Measurements from ENCODE around the gene RNF123. TPM values are rescaled to one million over a fixed set of nuclear protein-coding genes. Genes with fewer than 3 reads are reported as not detected.

RNF123 gene
- total RNA-seq, 1 experiment from 2014 or later: 23.1 TPM

DNA sequence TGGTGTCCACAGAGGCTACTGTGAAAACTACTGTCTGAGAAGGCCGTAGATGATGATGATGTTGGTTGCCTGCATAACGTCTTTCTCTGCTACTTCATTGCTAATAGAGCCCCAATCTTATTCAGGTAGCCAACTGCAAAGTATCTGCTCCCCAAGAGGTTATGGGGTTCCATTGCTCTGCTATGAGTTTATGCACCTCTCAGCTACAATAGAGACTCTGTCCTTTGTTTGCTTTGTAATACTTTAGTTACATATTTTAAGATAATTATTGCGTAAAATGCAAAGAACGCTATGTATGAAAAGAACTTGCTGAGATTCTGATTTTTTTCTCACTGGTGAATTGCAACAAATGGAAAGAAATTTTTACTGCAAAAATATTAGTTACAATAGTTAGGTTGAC lies 62.1 kb downstream of the RNF123 start:
- Histone ChIP-seq H3K36me3 (ENCODE audit: control insufficient read depth, insufficient read depth, low read length) (no peaks in the 10 kb centered on the region; the same call in 1 of the 2 replicates), H3K4me3 (ENCODE audit: low read depth in 2 of 2, low read length in 2 of 2) (no peak overlapping the region), H3K27me3 (ENCODE audit: control insufficient read depth, insufficient read depth, low read length) (no peaks in the 10 kb centered on the region), H3K27ac (ENCODE audit: low read length) (no peak overlapping the region), H3K4me1 (ENCODE audit: control insufficient read depth, insufficient read depth, low read length) (no peaks in the 10 kb centered on the region), H3K9me3 (ENCODE audit: control insufficient read depth, insufficient read depth, low read depth, low read length) (no peaks in the 10 kb centered on the region)
- BruUV-seq (replicated peaks): no TSS peak
- ATAC-seq (no peak), DNase-seq (ENCODE audit: low read depth, low spot score) (no peak)
- intact Hi-C loops (cut with micrococcal nuclease; ENCODE audit: unreplicated experiment): no loop called here
- ChIA-PET CTCF (no interaction called here), POLR2A (no interaction called here)
- TF ChIP-seq SIN3A (IDR thresholded peaks at IDR 0.05; ENCODE audit: borderline replicate concordance, insufficient read depth, low read depth, low read length) (no peak), TCF7L2 (IDR thresholded peaks at IDR 0.05; ENCODE audit: low read depth, low read length) (no peak), POLR2AphosphoS5 (IDR thresholded peaks at IDR 0.05; ENCODE audit: low read depth, low read length) (no peak)
- TF ChIP-seq, protein P1, sequence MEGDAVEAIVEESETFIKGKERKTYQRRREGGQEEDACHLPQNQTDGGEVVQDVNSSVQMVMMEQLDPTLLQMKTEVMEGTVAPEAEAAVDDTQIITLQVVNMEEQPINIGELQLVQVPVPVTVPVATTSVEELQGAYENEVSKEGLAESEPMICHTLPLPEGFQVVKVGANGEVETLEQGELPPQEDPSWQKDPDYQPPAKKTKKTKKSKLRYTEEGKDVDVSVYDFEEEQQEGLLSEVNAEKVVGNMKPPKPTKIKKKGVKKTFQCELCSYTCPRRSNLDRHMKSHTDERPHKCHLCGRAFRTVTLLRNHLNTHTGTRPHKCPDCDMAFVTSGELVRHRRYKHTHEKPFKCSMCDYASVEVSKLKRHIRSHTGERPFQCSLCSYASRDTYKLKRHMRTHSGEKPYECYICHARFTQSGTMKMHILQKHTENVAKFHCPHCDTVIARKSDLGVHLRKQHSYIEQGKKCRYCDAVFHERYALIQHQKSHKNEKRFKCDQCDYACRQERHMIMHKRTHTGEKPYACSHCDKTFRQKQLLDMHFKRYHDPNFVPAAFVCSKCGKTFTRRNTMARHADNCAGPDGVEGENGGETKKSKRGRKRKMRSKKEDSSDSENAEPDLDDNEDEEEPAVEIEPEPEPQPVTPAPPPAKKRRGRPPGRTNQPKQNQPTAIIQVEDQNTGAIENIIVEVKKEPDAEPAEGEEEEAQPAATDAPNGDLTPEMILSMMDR (IDR thresholded peaks at IDR 0.05): no peak
- TF ChIP-seq, protein P2, sequence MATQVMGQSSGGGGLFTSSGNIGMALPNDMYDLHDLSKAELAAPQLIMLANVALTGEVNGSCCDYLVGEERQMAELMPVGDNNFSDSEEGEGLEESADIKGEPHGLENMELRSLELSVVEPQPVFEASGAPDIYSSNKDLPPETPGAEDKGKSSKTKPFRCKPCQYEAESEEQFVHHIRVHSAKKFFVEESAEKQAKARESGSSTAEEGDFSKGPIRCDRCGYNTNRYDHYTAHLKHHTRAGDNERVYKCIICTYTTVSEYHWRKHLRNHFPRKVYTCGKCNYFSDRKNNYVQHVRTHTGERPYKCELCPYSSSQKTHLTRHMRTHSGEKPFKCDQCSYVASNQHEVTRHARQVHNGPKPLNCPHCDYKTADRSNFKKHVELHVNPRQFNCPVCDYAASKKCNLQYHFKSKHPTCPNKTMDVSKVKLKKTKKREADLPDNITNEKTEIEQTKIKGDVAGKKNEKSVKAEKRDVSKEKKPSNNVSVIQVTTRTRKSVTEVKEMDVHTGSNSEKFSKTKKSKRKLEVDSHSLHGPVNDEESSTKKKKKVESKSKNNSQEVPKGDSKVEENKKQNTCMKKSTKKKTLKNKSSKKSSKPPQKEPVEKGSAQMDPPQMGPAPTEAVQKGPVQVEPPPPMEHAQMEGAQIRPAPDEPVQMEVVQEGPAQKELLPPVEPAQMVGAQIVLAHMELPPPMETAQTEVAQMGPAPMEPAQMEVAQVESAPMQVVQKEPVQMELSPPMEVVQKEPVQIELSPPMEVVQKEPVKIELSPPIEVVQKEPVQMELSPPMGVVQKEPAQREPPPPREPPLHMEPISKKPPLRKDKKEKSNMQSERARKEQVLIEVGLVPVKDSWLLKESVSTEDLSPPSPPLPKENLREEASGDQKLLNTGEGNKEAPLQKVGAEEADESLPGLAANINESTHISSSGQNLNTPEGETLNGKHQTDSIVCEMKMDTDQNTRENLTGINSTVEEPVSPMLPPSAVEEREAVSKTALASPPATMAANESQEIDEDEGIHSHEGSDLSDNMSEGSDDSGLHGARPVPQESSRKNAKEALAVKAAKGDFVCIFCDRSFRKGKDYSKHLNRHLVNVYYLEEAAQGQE (IDR thresholded peaks at IDR 0.05; ENCODE audit: insufficient read depth in 1 of 2, low read depth in 2 of 2, low read length in 1 of 2): no peak
- in situ Hi-C loops (cut with HindIII; ENCODE audit: low pct_unique_long_range_greater_than_20kb, low sequenced_read_pairs): no loop called here

DNA sequence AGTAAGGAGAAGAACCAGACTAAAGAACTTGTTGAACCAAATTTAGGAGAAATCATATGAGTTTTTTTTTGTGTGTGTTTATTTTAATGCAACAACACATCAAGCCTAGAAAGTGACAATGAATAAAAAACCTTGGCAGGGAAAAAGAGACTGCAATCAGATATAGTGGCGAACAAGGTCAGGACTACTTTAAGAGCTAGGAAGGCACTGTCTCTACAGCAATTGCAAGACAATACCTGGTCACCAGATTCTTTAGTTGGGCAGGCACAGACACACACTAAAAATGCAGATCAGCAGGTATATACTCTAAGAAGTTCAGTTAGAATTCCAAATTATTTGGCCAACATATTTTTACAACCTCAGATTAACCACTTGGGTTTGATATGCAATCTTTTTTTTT lies 65.2 kb downstream of the RNF123 start:
- intact Hi-C loops (cut with micrococcal nuclease; ENCODE audit: unreplicated experiment): no loop called here
- Histone ChIP-seq H3K4me1 (ENCODE audit: control insufficient read depth, insufficient read depth, low read length) (no peaks in the 10 kb centered on the region), H3K27me3 (ENCODE audit: control insufficient read depth, insufficient read depth, low read length) (no peaks in the 10 kb centered on the region), H3K4me3 (ENCODE audit: low read depth in 2 of 2, low read length in 2 of 2) (no peak overlapping the region), H3K9me3 (ENCODE audit: control insufficient read depth, insufficient read depth, low read depth, low read length) (no peaks in the 10 kb centered on the region), H3K27ac (ENCODE audit: low read length) (no peak overlapping the region), H3K36me3 (ENCODE audit: control insufficient read depth, insufficient read depth, low read length) (no peaks in the 10 kb centered on the region)
- BruUV-seq (replicated peaks): no TSS peak
- in situ Hi-C loops (cut with HindIII; ENCODE audit: low pct_unique_long_range_greater_than_20kb, low sequenced_read_pairs): no loop called here
- DNase-seq (ENCODE audit: low read depth, low spot score) (no peak), ATAC-seq (no peak)
- ChIA-PET POLR2A (no interaction called here), CTCF (no interaction called here)
- TF ChIP-seq, protein P2 (IDR thresholded peaks at IDR 0.05; ENCODE audit: insufficient read depth in 1 of 2, low read depth in 2 of 2, low read length in 1 of 2): no peak
- TF ChIP-seq TCF7L2 (IDR thresholded peaks at IDR 0.05; ENCODE audit: low read depth, low read length) (no peak), POLR2AphosphoS5 (IDR thresholded peaks at IDR 0.05; ENCODE audit: low read depth, low read length) (no peak), SIN3A (IDR thresholded peaks at IDR 0.05; ENCODE audit: borderline replicate concordance, insufficient read depth, low read depth, low read length) (no peak)
- TF ChIP-seq, protein P1 (IDR thresholded peaks at IDR 0.05): no peak

Data from Panc1 (cell line).